22Rv1 (cell line): ENCODE data around the gene TMEM50B.

ENCODE experiments used
- H3K27ac ChIP-seq: fragments of 450-650 bp; 2 replicates; pipeline ENCODE4 v1.5.1; 2017
- CTCF ChIP-seq: fragments of 450-650 bp; IDR thresholded peaks from 2 replicates; pipeline ENCODE4 v1.5.1; 2017; ENCODE audit warnings: mild to moderate bottlenecking
- ZFX ChIP-seq: fragments of 450-650 bp; IDR thresholded peaks from 2 replicates; pipeline ENCODE4 v1.6.1; 2017; ENCODE audit warnings: antibody characterized with exemption, borderline replicate concordance

The TMEM50B gene

GRCh38 chr21:33401630-33401992 lies 78.2 kb downstream of the TMEM50B start:
- TF ChIP-seq CTCF: no peak
- no peak for TF ChIP-seq ZFX
- no peak overlapping the region for H3K27ac ChIP-seq
